B cell (primary cell): ENCODE results near the gene EPSTI1.

ENCODE experiments used
- CTCF ChIP-seq: fragments of 200-600 bp; IDR thresholded peaks from one replicate; pipeline ENCODE4 v1.8.0; 2022; ENCODE audit warnings: antibody characterized with exemption, mild to moderate bottlenecking
- EZH2 ChIP-seq: IDR thresholded peaks from 2 replicates; pipeline ENCODE4 v1.6.1; 2012; ENCODE audit warnings: borderline replicate concordance, low read depth, mild to moderate bottlenecking, moderate library complexity, low read length; ENCODE audit not compliant: insufficient read depth, poor library complexity, severe bottlenecking

- no peak for TF ChIP-seq CTCF
- TF ChIP-seq EZH2: no peak
Measured at GRCh38 chr13:42892760-42893159, 99.3 kb downstream of the EPSTI1 start.
